AG09319 (cell line): Measurements from ENCODE around the gene ZNF488.

Source experiments
- DNase-seq: peaks from one replicate; pipeline ENCODE4 v3.0.0-alpha.2; 2010; ENCODE audit warnings: low read depth; ENCODE audit errors: extremely low read depth
- CTCF ChIP-seq: IDR thresholded peaks from 2 replicates; pipeline ENCODE4 v1.5.1; 2011; ENCODE audit warnings: low read depth, mild to moderate bottlenecking, inconsistent platforms, low read length, moderate library complexity

The ZNF488 gene

GRCh38 chr10:47346581-47347302 is 37.4 kb downstream of the ZNF488 start:
- no peak for DNase-seq
- no peak for TF ChIP-seq CTCF

- DNase-seq = no peak
- TF ChIP-seq CTCF = no peak
Observed at GRCh38 chr10:47344996-47345870, 38.9 kb downstream of the ZNF488 start.

GRCh38 chr10:47340608-47341170 is 43.4 kb downstream of the ZNF488 start:
- TF ChIP-seq CTCF = no peak; the same call in none of the 2 replicates
- peak; percentile 5 for DNase-seq

- no peak for TF ChIP-seq CTCF
- no peak for DNase-seq
Observed at GRCh38 chr10:47339759-47340607, 44.1 kb downstream of the ZNF488 start.

GRCh38 chr10:47339186-47339735 is 44.8 kb downstream of the ZNF488 start:
- no peak for DNase-seq
- TF ChIP-seq CTCF = no peak

GRCh38 chr10:47337310-47337709 is 46.8 kb downstream of the ZNF488 start:
- DNase-seq = no peak
- TF ChIP-seq CTCF = no peak
